GM21786 (cell line): ENCODE data around the gene GPR87.

Source experiments
- ATAC-seq: cut with Tn5 transposase; IDR thresholded peaks from one replicate; pipeline ENCODE4 v1.9.1; 2021; ENCODE audit not compliant: unreplicated experiment

GPR87 gene

GRCh38 chr3:151316267-151316991 lies at the start of gene GPR87:
Gene GPR87 (minus strand): TSS chr3:151316820. CDS start chr3:151300100, 16,720 bp downstream.
- ATAC-seq = no peak

- ATAC-seq = no peak
These were observed 46.1 kb upstream of the GPR87 start for GRCh38 chr3:151362751-151363174.

- ATAC-seq = no peak
These were observed 40.8 kb upstream of the GPR87 start for GRCh38 chr3:151357463-151357850.

- ATAC-seq = no peak
These were observed 40.3 kb upstream of the GPR87 start for GRCh38 chr3:151356794-151357462.

- peak; percentile 5 for ATAC-seq
These were observed 35.0 kb upstream of the GPR87 start for GRCh38 chr3:151351648-151352047.

- ATAC-seq = peak; percentile 80
These were observed 34.6 kb upstream of the GPR87 start for GRCh38 chr3:151351219-151351618.

- no peak for ATAC-seq
These were observed 34.0 kb upstream of the GPR87 start for GRCh38 chr3:151350656-151351055.

- no peak for ATAC-seq
These were observed 30.8 kb upstream of the GPR87 start for GRCh38 chr3:151347432-151347831.

- no peak for ATAC-seq
These were observed 29.7 kb upstream of the GPR87 start for GRCh38 chr3:151346292-151346691.

- ATAC-seq = no peak
These were observed 29.2 kb upstream of the GPR87 start for GRCh38 chr3:151345859-151346258.

- no peak for ATAC-seq
These were observed 15.1 kb upstream of the GPR87 start for GRCh38 chr3:151331696-151332095.

GRCh38 chr3:151330899-151331298 lies 14.3 kb upstream of the GPR87 start:
- ATAC-seq = no peak

GRCh38 chr3:151330379-151330778 lies 13.8 kb upstream of the GPR87 start:
- ATAC-seq = no peak

GRCh38 chr3:151329363-151329762 lies 12.7 kb upstream of the GPR87 start, which contains the start of gene P2RY13:
Gene P2RY13 (minus strand): TSS chr3:151329549. CDS start chr3:151329528, 21 bp downstream.
- ATAC-seq = no peak

- no peak for ATAC-seq
These were observed 11.8 kb upstream of the GPR87 start for GRCh38 chr3:151328298-151328995.

GRCh38 chr3:151327571-151328198 lies 11.1 kb upstream of the GPR87 start:
- no peak for ATAC-seq

- no peak for ATAC-seq
These were observed 5.9 kb upstream of the GPR87 start for GRCh38 chr3:151322511-151322910.

GRCh38 chr3:151321526-151321925 lies 4.9 kb upstream of the GPR87 start:
- ATAC-seq = no peak

- ATAC-seq = no peak
These were observed 3.5 kb upstream of the GPR87 start for GRCh38 chr3:151320131-151320530.

- no peak for ATAC-seq
These were observed 3.0 kb upstream of the GPR87 start for GRCh38 chr3:151319628-151320027.

- ATAC-seq = no peak
These were observed 2.4 kb upstream of the GPR87 start for GRCh38 chr3:151318991-151319390.
